ENCODE results near the gene AGAP2. TPM values are rescaled to one million over a fixed set of nuclear protein-coding genes. Genes with fewer than 3 reads are reported as not detected.
"Not testable (repeated sequence)": the region's sequence is repeated elsewhere in the genome, so short reads cannot be mapped to it uniquely, and the experiment has no call there.

AGAP2 gene
- total RNA-seq, 2 donors from 2014 or later = 0.75 to 4.8 TPM

DNA sequence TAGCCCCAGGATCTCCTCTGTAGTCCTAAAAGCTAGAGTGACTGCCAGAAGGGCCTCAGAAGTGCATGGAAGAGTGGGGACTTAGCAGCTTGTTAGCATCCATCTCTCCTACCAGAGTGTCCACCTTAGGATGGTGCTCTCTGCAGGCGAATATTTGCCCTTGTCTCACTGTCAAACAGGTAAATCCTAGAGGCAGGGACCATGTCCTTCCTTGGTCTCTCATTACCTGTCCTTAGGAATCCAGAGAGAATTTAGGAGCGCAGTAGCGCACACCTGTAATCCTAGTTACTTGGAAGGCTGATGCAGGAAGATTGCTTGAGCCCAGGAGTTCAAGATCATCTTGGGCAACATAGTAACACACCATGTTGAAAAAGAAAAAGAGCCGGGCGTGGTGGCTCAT lies 21.4 kb downstream of the AGAP2 start:
- Histone ChIP-seq H3K4me1 (no peaks in the 10 kb centered on the region), H3K27me3 (no peaks in the 10 kb centered on the region), H3K4me3 (no peak overlapping the region), H3K36me3 (peaks cover 64% of the 10 kb centered on the region), H3K27ac (no peak overlapping the region), H3K9me3 (no peaks in the 10 kb centered on the region)
- TF ChIP-seq, protein P1, sequence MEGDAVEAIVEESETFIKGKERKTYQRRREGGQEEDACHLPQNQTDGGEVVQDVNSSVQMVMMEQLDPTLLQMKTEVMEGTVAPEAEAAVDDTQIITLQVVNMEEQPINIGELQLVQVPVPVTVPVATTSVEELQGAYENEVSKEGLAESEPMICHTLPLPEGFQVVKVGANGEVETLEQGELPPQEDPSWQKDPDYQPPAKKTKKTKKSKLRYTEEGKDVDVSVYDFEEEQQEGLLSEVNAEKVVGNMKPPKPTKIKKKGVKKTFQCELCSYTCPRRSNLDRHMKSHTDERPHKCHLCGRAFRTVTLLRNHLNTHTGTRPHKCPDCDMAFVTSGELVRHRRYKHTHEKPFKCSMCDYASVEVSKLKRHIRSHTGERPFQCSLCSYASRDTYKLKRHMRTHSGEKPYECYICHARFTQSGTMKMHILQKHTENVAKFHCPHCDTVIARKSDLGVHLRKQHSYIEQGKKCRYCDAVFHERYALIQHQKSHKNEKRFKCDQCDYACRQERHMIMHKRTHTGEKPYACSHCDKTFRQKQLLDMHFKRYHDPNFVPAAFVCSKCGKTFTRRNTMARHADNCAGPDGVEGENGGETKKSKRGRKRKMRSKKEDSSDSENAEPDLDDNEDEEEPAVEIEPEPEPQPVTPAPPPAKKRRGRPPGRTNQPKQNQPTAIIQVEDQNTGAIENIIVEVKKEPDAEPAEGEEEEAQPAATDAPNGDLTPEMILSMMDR (IDR thresholded peaks at IDR 0.05) = no peak
- DNase-seq (ENCODE audit: low spot score) = peak; percentile 9

DNA sequence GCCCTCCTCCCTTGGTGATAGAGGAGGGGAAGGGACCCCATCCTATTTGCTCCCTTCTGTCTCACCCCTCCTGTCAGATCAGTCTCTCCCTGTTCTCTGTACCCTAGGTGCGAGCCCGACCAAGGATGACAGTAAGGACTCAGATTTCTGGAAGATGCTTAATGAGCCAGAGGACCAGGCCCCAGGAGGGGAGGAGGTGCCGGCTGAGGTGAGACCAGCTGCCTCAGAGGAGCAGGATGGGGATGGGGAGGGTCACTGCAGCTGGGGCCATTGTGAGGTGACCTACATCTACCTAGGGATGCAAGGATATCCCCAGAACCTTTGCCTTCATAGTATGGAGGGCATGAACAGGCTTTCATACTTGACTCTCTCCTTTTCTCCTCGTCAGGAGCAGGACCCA lies 22.2 kb downstream of the AGAP2 start:
- H3K4me1 ChIP-seq = no peaks in the 10 kb centered on the region
- DNase-seq (ENCODE audit: low spot score) = peak; percentile 26
- no peaks in the 10 kb centered on the region for H3K27me3 ChIP-seq
- no peak overlapping the region for H3K4me3 ChIP-seq
- H3K9me3 ChIP-seq = no peaks in the 10 kb centered on the region
- no peak overlapping the region for H3K27ac ChIP-seq
- TF ChIP-seq, protein P1 (IDR thresholded peaks at IDR 0.05) = no peak
- H3K36me3 ChIP-seq = peaks cover 59% of the 10 kb centered on the region

DNA sequence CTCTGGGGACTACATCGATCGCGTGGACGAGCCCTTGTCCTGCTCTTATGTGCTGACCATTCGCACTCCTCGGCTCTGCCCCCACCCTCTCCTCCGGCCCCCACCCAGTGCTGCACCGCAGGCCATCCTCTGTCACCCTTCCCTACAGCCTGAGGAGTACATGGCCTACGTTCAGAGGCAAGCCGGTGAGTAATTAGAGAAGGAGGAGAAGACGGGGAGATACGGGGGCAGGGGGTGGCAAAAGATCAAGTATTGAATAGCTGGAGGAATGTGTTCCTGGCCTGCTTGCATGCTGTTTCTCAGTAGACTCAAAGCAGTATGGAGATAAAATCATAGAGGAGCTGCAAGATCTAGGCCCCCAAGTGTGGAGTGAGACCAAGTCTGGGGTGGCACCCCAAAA lies 22.8 kb downstream of the AGAP2 start:
- no peaks in the 10 kb centered on the region for H3K27me3 ChIP-seq
- H3K36me3 ChIP-seq = peaks cover 54% of the 10 kb centered on the region
- H3K27ac ChIP-seq = no peak overlapping the region
- no peaks in the 10 kb centered on the region for H3K9me3 ChIP-seq
- TF ChIP-seq, protein P1 (IDR thresholded peaks at IDR 0.05) = no peak
- H3K4me1 ChIP-seq = no peaks in the 10 kb centered on the region
- no peak overlapping the region for H3K4me3 ChIP-seq
- DNase-seq (ENCODE audit: low spot score) = peak; percentile 36

DNA sequence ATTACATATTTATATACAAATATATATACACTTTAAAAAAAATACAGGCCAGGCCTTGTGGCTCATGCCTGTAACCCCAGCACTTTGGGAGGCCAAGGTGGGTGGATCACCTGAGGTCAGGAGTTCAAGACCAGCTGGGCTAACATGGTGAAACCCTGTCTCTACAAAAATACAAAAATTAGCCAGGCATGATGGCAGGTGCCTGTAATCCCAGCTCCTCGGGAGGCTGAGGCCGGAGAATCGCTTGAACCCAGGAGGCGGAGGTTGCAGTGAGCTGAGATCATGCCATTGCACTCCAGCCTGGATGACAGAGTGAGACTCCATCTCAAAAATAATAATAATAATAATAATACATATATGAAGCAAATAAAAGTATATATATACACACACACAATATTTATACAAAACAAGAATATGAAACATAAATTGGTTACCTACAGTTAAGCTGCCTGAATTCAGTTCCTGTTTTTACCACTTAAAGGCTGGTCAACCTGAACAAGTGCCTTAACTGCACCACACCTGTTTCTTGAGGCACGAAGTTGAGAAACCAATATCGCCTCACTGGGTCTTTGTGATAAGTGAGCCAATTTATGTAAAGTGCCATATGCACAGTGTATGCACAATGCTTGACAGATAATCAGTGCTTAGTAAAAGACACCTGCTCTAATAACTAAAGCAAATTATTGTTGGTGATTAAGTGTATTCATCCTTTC lies 23.4 kb downstream of the AGAP2 start:
- not testable (repeated sequence) for H3K9me3 ChIP-seq; H3K4me1 ChIP-seq; H3K27me3 ChIP-seq; H3K27ac ChIP-seq; DNase-seq (ENCODE audit: low spot score); H3K4me3 ChIP-seq
- peaks cover 48% of the 10 kb centered on the region for H3K36me3 ChIP-seq

DNA sequence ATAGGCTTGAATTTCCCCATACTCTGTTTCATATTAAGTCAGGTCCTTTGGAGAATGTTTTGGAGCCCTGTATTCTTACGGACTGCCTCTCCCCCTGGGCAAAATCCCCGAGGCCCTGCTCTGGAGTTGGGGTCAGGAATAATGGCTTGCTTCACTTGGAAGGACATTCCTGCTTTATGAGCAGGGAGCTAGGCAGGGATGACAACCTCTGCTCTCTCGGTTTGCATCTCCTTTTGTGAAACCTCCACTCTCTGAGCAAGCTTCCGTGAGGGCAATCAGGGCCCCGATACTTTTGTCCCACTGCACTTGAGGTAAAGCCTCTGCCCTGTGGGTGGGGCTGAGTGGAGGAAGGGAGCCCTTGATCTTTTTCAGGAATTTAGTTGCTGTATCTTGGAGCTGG lies 25.3 kb downstream of the AGAP2 start:
- no peak for DNase-seq (ENCODE audit: low spot score)
- no peaks in the 10 kb centered on the region for H3K27me3 ChIP-seq
- H3K4me3 ChIP-seq = no peak overlapping the region
- H3K36me3 ChIP-seq = peaks cover 29% of the 10 kb centered on the region
- no peak overlapping the region for H3K27ac ChIP-seq
- H3K9me3 ChIP-seq = no peaks in the 10 kb centered on the region
- TF ChIP-seq, protein P1 (IDR thresholded peaks at IDR 0.05) = no peak
- H3K4me1 ChIP-seq = no peaks in the 10 kb centered on the region

DNA sequence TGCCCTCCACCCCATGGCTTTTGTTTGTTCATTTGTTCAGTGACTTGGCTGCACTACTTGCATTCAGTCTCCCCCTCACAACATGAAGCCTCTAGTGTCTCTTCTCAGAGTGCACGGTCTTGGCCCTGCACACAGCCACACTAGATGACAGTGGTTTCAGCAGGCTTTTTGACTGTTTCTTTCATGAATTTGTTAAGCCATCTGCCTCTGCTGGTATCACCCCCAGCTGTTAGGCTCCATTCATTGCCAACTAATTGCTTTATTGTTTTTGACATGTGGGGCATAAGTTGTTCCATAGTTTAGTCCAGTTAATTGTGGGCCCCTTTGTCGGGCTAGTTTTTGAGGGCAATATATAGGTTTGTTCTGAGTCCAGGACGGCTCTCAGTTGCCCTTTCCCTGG lies 25.8 kb downstream of the AGAP2 start:
- TF ChIP-seq, protein P1 (IDR thresholded peaks at IDR 0.05) = no peak
- Histone ChIP-seq H3K4me1 (no peaks in the 10 kb centered on the region), H3K9me3 (no peaks in the 10 kb centered on the region), H3K36me3 (peaks cover 29% of the 10 kb centered on the region), H3K27ac (no peak overlapping the region), H3K4me3 (no peak overlapping the region), H3K27me3 (no peaks in the 10 kb centered on the region)
- DNase-seq (ENCODE audit: low spot score) = no peak
